ENCODE measurements around the gene DPCD. TPM values are rescaled to one million over a fixed set of nuclear protein-coding genes. Genes with fewer than 3 reads are reported as not detected.

DPCD gene
- total and polyA plus RNA-seq, 2 donors (not counting 1 experiment from before 2014, with no cell fraction given) = 23.9 to 40.5 TPM

DNA sequence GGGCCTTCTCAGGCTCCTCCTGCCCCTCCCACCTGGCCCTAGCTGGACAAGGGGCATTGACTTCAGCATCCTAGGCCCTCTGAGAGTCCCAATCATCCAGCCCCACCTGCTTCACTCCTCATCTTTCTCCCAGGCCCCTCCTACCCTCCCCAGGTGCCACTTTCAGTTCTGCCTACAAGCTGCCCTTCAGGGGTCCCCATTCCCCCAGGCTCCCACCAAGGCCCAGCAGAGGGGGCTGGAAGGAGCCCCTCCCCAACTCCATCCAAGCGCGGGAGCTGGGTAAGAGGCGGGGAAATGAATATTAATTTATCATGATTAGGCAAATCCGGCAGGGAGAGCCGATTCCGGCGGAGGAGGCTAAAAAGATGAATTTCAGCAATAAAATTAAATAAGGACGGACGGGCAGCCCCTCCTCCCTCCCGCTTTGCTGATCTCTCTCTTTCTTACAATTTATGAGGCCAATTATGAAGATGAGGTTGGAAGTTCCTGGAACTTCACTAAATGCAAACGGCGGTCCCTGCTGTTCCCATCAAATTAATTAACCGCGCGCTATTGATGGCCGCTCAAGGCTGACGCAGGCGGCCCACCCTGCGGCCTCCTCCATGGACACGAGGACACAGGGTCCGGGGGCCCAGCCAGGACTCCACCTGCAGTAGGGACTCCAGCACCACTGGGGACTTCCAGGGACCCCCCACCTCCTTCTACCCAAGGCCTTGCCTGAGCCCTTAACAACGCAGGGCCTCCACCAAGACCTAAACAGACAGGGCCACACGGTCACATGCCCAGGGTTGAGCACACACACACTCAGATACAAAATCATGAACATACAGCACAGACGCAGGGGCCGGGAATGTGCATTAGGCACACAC lies 14.0 kb upstream of the DPCD start:
- peaks cover 6% of the 10 kb centered on the region for H3K4me1 ChIP-seq (ENCODE audit: control insufficient read depth, extremely low read depth, insufficient read depth, low read length)
- peaks cover 2% of the 10 kb centered on the region for H3K9me3 ChIP-seq (ENCODE audit: control insufficient read depth, insufficient read depth, low read depth, low read length)
- no peaks in the 10 kb centered on the region for H4K20me1 ChIP-seq (ENCODE audit: control insufficient read depth, extremely low read depth, insufficient read depth, low read length)
- H3K4me2 ChIP-seq (ENCODE audit: extremely low read depth, insufficient read depth, low read length) = no peak overlapping the region
- H2AFZ ChIP-seq (ENCODE audit: low read length) = no peak overlapping the region
- no peak for DNase-seq (ENCODE audit: low read depth in 2 of 2)
- H3K36me3 ChIP-seq (ENCODE audit: control insufficient read depth, insufficient read depth, low read length) = peaks cover 2% of the 10 kb centered on the region
- no peak overlapping the region for H3K27ac ChIP-seq (ENCODE audit: insufficient read depth, low read length)
- no peaks in the 10 kb centered on the region for H3K79me2 ChIP-seq (ENCODE audit: control insufficient read depth, insufficient read depth, low read length)
- peaks cover 4% of the 10 kb centered on the region for H3K27me3 ChIP-seq (ENCODE audit: control insufficient read depth, insufficient read depth, low read length)
- H3K4me3 ChIP-seq (replicated peaks in 1 of 4; ENCODE audit: control extremely low read depth in 1 of 4, insufficient read depth in 1 of 4, low read depth in 3 of 4, low read length in 4 of 4) = no peak overlapping the region
- H3K9ac ChIP-seq (ENCODE audit: insufficient read depth, low read length) = no peak overlapping the region
- TF ChIP-seq EZH2 (IDR thresholded peaks at IDR 0.05; ENCODE audit: low read length, missing control alignments) = no peak
- TF ChIP-seq, protein P1, sequence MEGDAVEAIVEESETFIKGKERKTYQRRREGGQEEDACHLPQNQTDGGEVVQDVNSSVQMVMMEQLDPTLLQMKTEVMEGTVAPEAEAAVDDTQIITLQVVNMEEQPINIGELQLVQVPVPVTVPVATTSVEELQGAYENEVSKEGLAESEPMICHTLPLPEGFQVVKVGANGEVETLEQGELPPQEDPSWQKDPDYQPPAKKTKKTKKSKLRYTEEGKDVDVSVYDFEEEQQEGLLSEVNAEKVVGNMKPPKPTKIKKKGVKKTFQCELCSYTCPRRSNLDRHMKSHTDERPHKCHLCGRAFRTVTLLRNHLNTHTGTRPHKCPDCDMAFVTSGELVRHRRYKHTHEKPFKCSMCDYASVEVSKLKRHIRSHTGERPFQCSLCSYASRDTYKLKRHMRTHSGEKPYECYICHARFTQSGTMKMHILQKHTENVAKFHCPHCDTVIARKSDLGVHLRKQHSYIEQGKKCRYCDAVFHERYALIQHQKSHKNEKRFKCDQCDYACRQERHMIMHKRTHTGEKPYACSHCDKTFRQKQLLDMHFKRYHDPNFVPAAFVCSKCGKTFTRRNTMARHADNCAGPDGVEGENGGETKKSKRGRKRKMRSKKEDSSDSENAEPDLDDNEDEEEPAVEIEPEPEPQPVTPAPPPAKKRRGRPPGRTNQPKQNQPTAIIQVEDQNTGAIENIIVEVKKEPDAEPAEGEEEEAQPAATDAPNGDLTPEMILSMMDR (conservative IDR thresholded peaks at IDR 0.05 in 1 of 2, IDR thresholded peaks at IDR 0.05 in 1 of 2; ENCODE audit: low read depth in 1 of 2, low read length in 2 of 2) = no peak

DNA sequence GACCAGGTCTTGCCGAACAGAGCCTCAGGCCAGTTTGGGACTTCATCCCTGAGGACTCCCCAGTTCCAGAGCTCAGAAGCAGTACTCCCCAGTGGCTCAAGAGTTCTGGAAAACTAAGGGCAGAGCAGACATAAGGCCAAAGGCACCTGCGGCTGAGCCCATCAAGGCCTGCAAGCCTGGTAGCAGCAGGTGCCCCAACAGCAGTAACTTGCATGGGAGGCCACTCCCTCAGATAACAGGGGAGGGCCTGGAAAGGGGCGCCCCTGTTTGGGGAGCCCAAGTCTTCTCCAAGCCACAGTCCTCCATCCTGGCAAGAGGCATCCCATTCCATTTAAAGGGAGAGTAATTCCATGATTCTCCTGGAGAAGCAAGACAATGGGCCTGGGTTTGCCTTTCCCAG lies 13.0 kb upstream of the DPCD start:
- Histone ChIP-seq H3K79me2 (ENCODE audit: control insufficient read depth, insufficient read depth, low read length) (no peaks in the 10 kb centered on the region), H4K20me1 (ENCODE audit: control insufficient read depth, extremely low read depth, insufficient read depth, low read length) (no peaks in the 10 kb centered on the region), H3K27ac (ENCODE audit: insufficient read depth, low read length) (no peak overlapping the region), H2AFZ (ENCODE audit: low read length) (no peak overlapping the region), H3K9ac (ENCODE audit: insufficient read depth, low read length) (no peak overlapping the region), H3K27me3 (ENCODE audit: control insufficient read depth, insufficient read depth, low read length) (no peaks in the 10 kb centered on the region), H3K4me3 (replicated peaks in 1 of 4; ENCODE audit: control extremely low read depth in 1 of 4, insufficient read depth in 1 of 4, low read depth in 3 of 4, low read length in 4 of 4) (no peak overlapping the region), H3K4me2 (ENCODE audit: extremely low read depth, insufficient read depth, low read length) (no peak overlapping the region), H3K4me1 (ENCODE audit: control insufficient read depth, extremely low read depth, insufficient read depth, low read length) (peaks cover 3% of the 10 kb centered on the region), H3K9me3 (ENCODE audit: control insufficient read depth, insufficient read depth, low read depth, low read length) (peaks cover 2% of the 10 kb centered on the region), H3K36me3 (ENCODE audit: control insufficient read depth, insufficient read depth, low read length) (peaks cover 4% of the 10 kb centered on the region)
- no peak for DNase-seq (ENCODE audit: low read depth in 2 of 2)
- TF ChIP-seq, protein P1 (conservative IDR thresholded peaks at IDR 0.05 in 1 of 2, IDR thresholded peaks at IDR 0.05 in 1 of 2; ENCODE audit: low read depth in 1 of 2, low read length in 2 of 2) = no peak

DNA sequence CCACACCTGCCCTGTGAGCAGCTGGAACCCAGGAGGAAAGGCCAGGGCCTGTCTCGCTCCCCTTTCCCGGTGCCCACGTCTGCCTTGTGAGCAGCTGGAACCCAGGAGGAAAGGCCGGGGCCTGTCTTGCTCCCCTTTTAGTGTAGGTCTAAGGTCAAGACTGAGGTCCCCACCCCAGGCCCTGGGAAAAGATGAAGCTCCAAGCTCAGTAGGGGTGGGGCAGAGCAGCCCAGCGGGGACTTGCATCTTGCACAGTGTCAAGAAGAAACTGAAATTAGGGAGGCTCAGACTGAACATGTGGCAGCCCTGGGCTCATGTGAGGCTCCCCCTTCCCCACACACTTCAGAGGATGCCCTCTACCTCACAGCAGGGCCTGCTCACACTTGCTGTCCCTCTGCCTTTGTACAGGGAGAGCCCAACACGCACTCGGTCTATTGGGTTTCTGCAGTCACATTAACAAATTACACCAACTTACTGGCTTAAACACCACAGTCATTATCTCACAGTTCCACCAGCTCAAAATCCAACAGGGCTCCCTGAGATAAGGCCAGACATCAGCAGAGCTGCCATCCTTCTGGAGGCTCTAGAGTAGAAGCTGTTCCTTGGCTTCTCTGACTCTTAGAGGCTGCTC lies 12.4 kb upstream of the DPCD start:
- Histone ChIP-seq H3K4me1 (ENCODE audit: control insufficient read depth, extremely low read depth, insufficient read depth, low read length) (peaks cover 3% of the 10 kb centered on the region), H2AFZ (ENCODE audit: low read length) (no peak overlapping the region), H3K36me3 (ENCODE audit: control insufficient read depth, insufficient read depth, low read length) (peaks cover 5% of the 10 kb centered on the region), H4K20me1 (ENCODE audit: control insufficient read depth, extremely low read depth, insufficient read depth, low read length) (no peaks in the 10 kb centered on the region), H3K9ac (ENCODE audit: insufficient read depth, low read length) (no peak overlapping the region), H3K79me2 (ENCODE audit: control insufficient read depth, insufficient read depth, low read length) (no peaks in the 10 kb centered on the region), H3K9me3 (ENCODE audit: control insufficient read depth, insufficient read depth, low read depth, low read length) (peaks cover 2% of the 10 kb centered on the region), H3K27ac (ENCODE audit: insufficient read depth, low read length) (no peak overlapping the region), H3K4me2 (ENCODE audit: extremely low read depth, insufficient read depth, low read length) (no peak overlapping the region), H3K27me3 (ENCODE audit: control insufficient read depth, insufficient read depth, low read length) (no peaks in the 10 kb centered on the region), H3K4me3 (replicated peaks in 1 of 4; ENCODE audit: control extremely low read depth in 1 of 4, insufficient read depth in 1 of 4, low read depth in 3 of 4, low read length in 4 of 4) (no peak overlapping the region)
- no peak for DNase-seq (ENCODE audit: low read depth in 2 of 2)
- TF ChIP-seq, protein P1 (conservative IDR thresholded peaks at IDR 0.05 in 1 of 2, IDR thresholded peaks at IDR 0.05 in 1 of 2; ENCODE audit: low read depth in 1 of 2, low read length in 2 of 2) = no peak
- TF ChIP-seq EZH2 (IDR thresholded peaks at IDR 0.05; ENCODE audit: low read length, missing control alignments) = no peak

Measured in fibroblast of lung (primary cell).